Measurements from ENCODE around the gene CAVIN1.
A peak's percentile ranks its signal among the peaks of the same experiment; 100 is the strongest.

Gene CAVIN1

GRCh38 chr17:42354956-42355843, 67.9 kb downstream of the CAVIN1 start:
- FAIRE-seq = peak; percentile 49
- no peak for DNase-seq (ENCODE audit: insufficient read length, low spot score)

Measured in GM19239 (cell line).